OCI-LY7 (cell line): Measurements from ENCODE around the gene SERINC3. TPM values are rescaled to one million over a fixed set of nuclear protein-coding genes. Genes with fewer than 3 reads are reported as not detected.

Experiments
- BruUV-seq: library from RNA; stranded (reverse); fragments of 400-500 nt; replicated peaks from 2 replicates; lab custom pipeline; 2021; lab: Mats Ljungman, UMichigan
- CTCF ChIA-PET: fragments of 300-600 bp; sonication (Branson Sonifier 250); formaldehyde crosslinking; loops from one replicate; lab custom pipeline; 2022; ENCODE audit warnings: antibody characterized with exemption; ENCODE audit not compliant: unreplicated experiment; lab: Charles Lee
- POLR2A ChIA-PET: fragments of 300-600 bp; sonication (Branson Sonifier 250); formaldehyde crosslinking; loops from one replicate; lab custom pipeline; 2022; ENCODE audit warnings: antibody characterized with exemption; lab: Charles Lee
- DNase-seq: peaks from one replicate; pipeline ENCODE4 v3.0.0-alpha.2; 2015; ENCODE audit warnings: low spot score
- H2AFZ ChIP-seq: fragments of 200-600 bp; sonication (generic), shearing (Covaris generic); 2 replicates; pipeline ENCODE4 v1.6.1; 2014; ENCODE audit warnings: mild to moderate bottlenecking, antibody characterized with exemption, low read length, moderate library complexity
- H3K27ac ChIP-seq: fragments of 200-600 bp; sonication (generic); 2 replicates; pipeline ENCODE4 v1.5.1; 2014; ENCODE audit warnings: mixed run types, low read depth, mild to moderate bottlenecking, moderate library complexity, low read length, inconsistent platforms; ENCODE audit not compliant: poor library complexity, severe bottlenecking
- H3K36me3 ChIP-seq: fragments of 200-600 bp; sonication (generic); 2 replicates; pipeline ENCODE4 v1.6.1; 2014; ENCODE audit warnings: mild to moderate bottlenecking, antibody characterized with exemption, low read length, moderate library complexity, mixed read lengths; ENCODE audit not compliant: insufficient read depth
- H3K4me1 ChIP-seq: fragments of 200-600 bp; sonication (generic); 2 replicates; pipeline ENCODE4 v1.5.1; 2014; ENCODE audit warnings: mild to moderate bottlenecking, low read length; ENCODE audit not compliant: insufficient read depth, poor library complexity, severe bottlenecking
- H3K4me2 ChIP-seq: fragments of 200-600 bp; sonication (generic); 2 replicates; pipeline ENCODE4 v1.6.1; 2014; ENCODE audit warnings: mild to moderate bottlenecking, low read length
- H3K4me3 ChIP-seq: fragments of 200-600 bp; sonication (generic); 2 replicates; pipeline ENCODE4 v1.5.1; 2014; ENCODE audit warnings: mild to moderate bottlenecking, low read depth, low read length; ENCODE audit not compliant: poor library complexity, severe bottlenecking
- H3K79me2 ChIP-seq: fragments of 200-600 bp; sonication (generic); 2 replicates; pipeline ENCODE4 v1.6.1; 2016; ENCODE audit warnings: low read depth, mild to moderate bottlenecking, low read length, moderate library complexity, mixed read lengths; ENCODE audit not compliant: insufficient read depth
- H3K9me2 ChIP-seq: fragments of 200-600 bp; sonication (generic); 2 replicates; pipeline ENCODE4 v1.6.1; 2016; ENCODE audit warnings: mild to moderate bottlenecking, low read length, mixed read lengths; ENCODE audit not compliant: insufficient read depth
- H3K9me3 ChIP-seq: fragments of 200-600 bp; sonication (generic); 2 replicates; pipeline ENCODE4 v1.6.1; 2014; ENCODE audit warnings: mild to moderate bottlenecking, mixed run types, low read length, mixed read lengths
- H4K20me1 ChIP-seq: fragments of 200-600 bp; sonication (generic); 2 replicates; pipeline ENCODE4 v1.6.1; 2014; ENCODE audit warnings: mild to moderate bottlenecking, antibody characterized with exemption, low read length, moderate library complexity, mixed read lengths; ENCODE audit not compliant: insufficient read depth
- CTCF ChIP-seq: fragments of 200-600 bp; sonication (generic); conservative IDR thresholded peaks from 2 replicates; pipeline ENCODE4 v1.5.1; 2014; ENCODE audit warnings: mild to moderate bottlenecking, antibody characterized with exemption, low read length, moderate library complexity, mixed read lengths
- EZH2phosphoT487 ChIP-seq: fragments of 200-600 bp; sonication (generic); IDR thresholded peaks from 2 replicates; pipeline ENCODE4 v1.6.1; 2018; ENCODE audit warnings: low read depth, borderline replicate concordance, mild to moderate bottlenecking, mixed run types, antibody characterized with exemption, low read length, moderate library complexity, mixed read lengths
- intact Hi-C: fragments of 100-400 bp; cut with micrococcal nuclease; formaldehyde crosslinking; loops from one replicate; pipeline ENCODE4 v1.10.0; 2022; ENCODE audit not compliant: unreplicated experiment
- total RNA-seq, 2 experiments: library from RNA; depleted of rRNA in 1 of 2; stranded (reverse); fragments of >200 nt in 1 of 2; shearing (Covaris generic) in 1 of 2; gene quantifications; 2 replicates each; pipeline ENCODE4 v1.2.3, GENCODE V29; 2014 to 2022

Gene SERINC3
- total RNA-seq, 2 experiments from 2014 or later = 24.4 to 55.4 TPM

GRCh38 chr20:44494266-44494665 lies 27.6 kb downstream of the SERINC3 start:
- POLR2A ChIA-PET = no interaction called here
- Histone ChIP-seq H2AFZ (no peak overlapping the region), H3K9me2 (no peaks in the 10 kb centered on the region), H4K20me1 (no peaks in the 10 kb centered on the region), H3K36me3 (peaks cover 92% of the 10 kb centered on the region), H3K4me3 (no peak overlapping the region), H3K4me2 (no peak overlapping the region), H3K27ac (no peak overlapping the region), H3K79me2 (no peaks in the 10 kb centered on the region), H3K9me3 (no peaks in the 10 kb centered on the region), H3K4me1 (no peaks in the 10 kb centered on the region)
- intact Hi-C loops = no loop called here
- DNase-seq = no peak
- no TSS peak for BruUV-seq
- CTCF ChIA-PET = no interaction called here
- TF ChIP-seq EZH2phosphoT487 = no peak
- TF ChIP-seq CTCF = no peak

- H3K4me3 ChIP-seq = no peak overlapping the region
- no peaks in the 10 kb centered on the region for H4K20me1 ChIP-seq
- H3K36me3 ChIP-seq = peaks cover 93% of the 10 kb centered on the region
- no peak overlapping the region for H3K27ac ChIP-seq
- H3K9me2 ChIP-seq = no peaks in the 10 kb centered on the region
- H3K4me2 ChIP-seq = no peak overlapping the region
- TF ChIP-seq EZH2phosphoT487 (no peak), CTCF (no peak)
- ChIA-PET CTCF (no interaction called here), POLR2A (no interaction called here)
- BruUV-seq = TSS peak; percentile 32
- intact Hi-C loops = no loop called here
- H3K4me1 ChIP-seq = no peaks in the 10 kb centered on the region
- H2AFZ ChIP-seq = no peak overlapping the region
- no peaks in the 10 kb centered on the region for H3K9me3 ChIP-seq
- H3K79me2 ChIP-seq = no peaks in the 10 kb centered on the region
- DNase-seq = no peak
Observed at GRCh38 chr20:44491635-44492395, 30.1 kb downstream of the SERINC3 start.

GRCh38 chr20:44489931-44490330 lies 31.9 kb downstream of the SERINC3 start:
- no peaks in the 10 kb centered on the region for H3K4me1 ChIP-seq
- no peak overlapping the region for H3K27ac ChIP-seq
- H3K9me3 ChIP-seq = no peaks in the 10 kb centered on the region
- H3K36me3 ChIP-seq = peaks cover 93% of the 10 kb centered on the region
- H3K79me2 ChIP-seq = no peaks in the 10 kb centered on the region
- BruUV-seq = TSS peak; percentile 16
- no peaks in the 10 kb centered on the region for H3K9me2 ChIP-seq
- H3K4me2 ChIP-seq = no peak overlapping the region
- no peak for DNase-seq
- POLR2A ChIA-PET = interaction anchor here (0.7 kb wide), 1 partner anchor 11 kb away, joined by 3 read pairs; no protein-coding TSS in a partner anchor
- intact Hi-C loops = no loop called here
- no peak overlapping the region for H2AFZ ChIP-seq
- CTCF ChIA-PET = no interaction called here
- H4K20me1 ChIP-seq = no peaks in the 10 kb centered on the region
- H3K4me3 ChIP-seq = no peak overlapping the region
- no peak for TF ChIP-seq CTCF
